Measurements from ENCODE around the gene LHCGR.

LHCGR gene

DNA sequence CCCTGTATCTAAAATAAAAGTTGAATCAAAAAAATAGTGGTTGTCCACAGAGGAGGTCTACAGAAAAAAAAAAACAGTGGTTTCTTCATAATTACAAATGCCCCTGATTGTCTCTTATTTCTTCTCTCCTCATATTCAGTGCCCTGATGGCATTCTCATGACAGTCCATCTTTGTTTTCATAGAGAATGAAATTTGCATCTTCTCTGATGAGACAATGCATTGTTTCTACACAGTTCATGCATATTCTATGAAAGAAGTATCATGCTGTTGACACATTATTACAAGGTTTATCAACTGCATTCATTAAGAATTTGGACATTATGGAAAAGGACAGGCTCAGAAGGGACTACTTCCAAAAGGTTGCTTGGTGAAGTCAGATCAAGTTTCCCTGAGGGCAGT lies 59.5 kb downstream of the LHCGR start:
- H3K36me3 ChIP-seq (ENCODE audit: low read length): no peaks in the 10 kb centered on the region
- H3K79me2 ChIP-seq (ENCODE audit: insufficient read depth, low read length): no peaks in the 10 kb centered on the region

GRCh38 chr2:48694149-48694548 lies 61.4 kb downstream of the LHCGR start:
- H3K9me3 ChIP-seq (ENCODE audit: insufficient read depth, low read length): no peaks in the 10 kb centered on the region
- no peak overlapping the region for H3K9ac ChIP-seq (ENCODE audit: low read length)
- H3K9me2 ChIP-seq (replicated peaks; ENCODE audit: insufficient read depth, low read length): no peaks in the 10 kb centered on the region
- no peaks in the 10 kb centered on the region for H3K79me2 ChIP-seq (ENCODE audit: insufficient read depth, low read length)
- H3K27me3 ChIP-seq (ENCODE audit: low read length): no peaks in the 10 kb centered on the region
- no peaks in the 10 kb centered on the region for H4K20me1 ChIP-seq (ENCODE audit: low read depth, low read length)
- H3F3A ChIP-seq (ENCODE audit: insufficient read depth): no peaks in the 10 kb centered on the region
- no peak overlapping the region for H3K4me3 ChIP-seq (ENCODE audit: insufficient read depth, low read length, poor library complexity, severe bottlenecking)
- no peak overlapping the region for H2AFZ ChIP-seq (ENCODE audit: low read depth, low read length, severe bottlenecking)
- TF ChIP-seq, protein P1, sequence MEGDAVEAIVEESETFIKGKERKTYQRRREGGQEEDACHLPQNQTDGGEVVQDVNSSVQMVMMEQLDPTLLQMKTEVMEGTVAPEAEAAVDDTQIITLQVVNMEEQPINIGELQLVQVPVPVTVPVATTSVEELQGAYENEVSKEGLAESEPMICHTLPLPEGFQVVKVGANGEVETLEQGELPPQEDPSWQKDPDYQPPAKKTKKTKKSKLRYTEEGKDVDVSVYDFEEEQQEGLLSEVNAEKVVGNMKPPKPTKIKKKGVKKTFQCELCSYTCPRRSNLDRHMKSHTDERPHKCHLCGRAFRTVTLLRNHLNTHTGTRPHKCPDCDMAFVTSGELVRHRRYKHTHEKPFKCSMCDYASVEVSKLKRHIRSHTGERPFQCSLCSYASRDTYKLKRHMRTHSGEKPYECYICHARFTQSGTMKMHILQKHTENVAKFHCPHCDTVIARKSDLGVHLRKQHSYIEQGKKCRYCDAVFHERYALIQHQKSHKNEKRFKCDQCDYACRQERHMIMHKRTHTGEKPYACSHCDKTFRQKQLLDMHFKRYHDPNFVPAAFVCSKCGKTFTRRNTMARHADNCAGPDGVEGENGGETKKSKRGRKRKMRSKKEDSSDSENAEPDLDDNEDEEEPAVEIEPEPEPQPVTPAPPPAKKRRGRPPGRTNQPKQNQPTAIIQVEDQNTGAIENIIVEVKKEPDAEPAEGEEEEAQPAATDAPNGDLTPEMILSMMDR (IDR thresholded peaks at IDR 0.05; ENCODE audit: insufficient read depth, low read length, poor library complexity, severe bottlenecking): no peak
- no peak for TF ChIP-seq EZH2phosphoT487 (conservative IDR thresholded peaks at IDR 0.05; ENCODE audit: low read length)
- H3K36me3 ChIP-seq (ENCODE audit: low read length): no peaks in the 10 kb centered on the region
- no peak overlapping the region for H3K27ac ChIP-seq (ENCODE audit: low read depth, low read length)
- H3K4me2 ChIP-seq (ENCODE audit: low read depth, low read length, poor library complexity, severe bottlenecking): no peak overlapping the region

More for the DNA sequence above, 59.5 kb downstream of the LHCGR start:
- TF ChIP-seq EZH2phosphoT487 (conservative IDR thresholded peaks at IDR 0.05; ENCODE audit: low read length): no peak
- TF ChIP-seq, protein P1 (IDR thresholded peaks at IDR 0.05; ENCODE audit: insufficient read depth, low read length, poor library complexity, severe bottlenecking): no peak
- Histone ChIP-seq H4K20me1 (ENCODE audit: low read depth, low read length) (no peaks in the 10 kb centered on the region), H3K4me2 (ENCODE audit: low read depth, low read length, poor library complexity, severe bottlenecking) (no peak overlapping the region), H3K9me3 (ENCODE audit: insufficient read depth, low read length) (no peaks in the 10 kb centered on the region), H3K9ac (ENCODE audit: low read length) (no peak overlapping the region), H3K9me2 (replicated peaks; ENCODE audit: insufficient read depth, low read length) (no peaks in the 10 kb centered on the region), H3K4me3 (ENCODE audit: insufficient read depth, low read length, poor library complexity, severe bottlenecking) (no peak overlapping the region), H3F3A (ENCODE audit: insufficient read depth) (no peaks in the 10 kb centered on the region), H2AFZ (ENCODE audit: low read depth, low read length, severe bottlenecking) (no peak overlapping the region), H3K27me3 (ENCODE audit: low read length) (no peaks in the 10 kb centered on the region), H3K27ac (ENCODE audit: low read depth, low read length) (no peak overlapping the region)

- Histone ChIP-seq H4K20me1 (ENCODE audit: low read depth, low read length) (no peaks in the 10 kb centered on the region), H3K4me2 (ENCODE audit: low read depth, low read length, poor library complexity, severe bottlenecking) (no peak overlapping the region), H3F3A (ENCODE audit: insufficient read depth) (no peaks in the 10 kb centered on the region), H3K9me2 (replicated peaks; ENCODE audit: insufficient read depth, low read length) (no peaks in the 10 kb centered on the region), H3K9ac (ENCODE audit: low read length) (no peak overlapping the region), H3K36me3 (ENCODE audit: low read length) (no peaks in the 10 kb centered on the region), H3K79me2 (ENCODE audit: insufficient read depth, low read length) (no peaks in the 10 kb centered on the region), H3K27me3 (ENCODE audit: low read length) (no peaks in the 10 kb centered on the region), H3K9me3 (ENCODE audit: insufficient read depth, low read length) (no peaks in the 10 kb centered on the region), H2AFZ (ENCODE audit: low read depth, low read length, severe bottlenecking) (no peak overlapping the region), H3K4me3 (ENCODE audit: insufficient read depth, low read length, poor library complexity, severe bottlenecking) (no peak overlapping the region), H3K27ac (ENCODE audit: low read depth, low read length) (no peak overlapping the region)
- no peak for TF ChIP-seq EZH2phosphoT487 (conservative IDR thresholded peaks at IDR 0.05; ENCODE audit: low read length)
- TF ChIP-seq, protein P1 (IDR thresholded peaks at IDR 0.05; ENCODE audit: insufficient read depth, low read length, poor library complexity, severe bottlenecking): no peak
These were observed 61.9 kb downstream of the LHCGR start for GRCh38 chr2:48693645-48694044.
